Measurements from ENCODE around the gene ALKBH8. TPM values are rescaled to one million over a fixed set of nuclear protein-coding genes. Genes with fewer than 3 reads are reported as not detected.
"Not testable (repeated sequence)": the region's sequence is repeated elsewhere in the genome, so short reads cannot be mapped to it uniquely, and the experiment has no call there.

ALKBH8 gene
- total and polyA plus RNA-seq, 4 donors: 2.5 to 10.9 (median 5.1) TPM

- Histone ChIP-seq H3K4me1 (ENCODE audit: control insufficient read depth in 5 of 5, insufficient read depth in 5 of 5, low read length in 5 of 5) (no peaks in the 10 kb centered on the region), H3K9ac (ENCODE audit: insufficient read depth in 1 of 2, low read length in 2 of 2) (no peak overlapping the region), H3K36me3 (ENCODE audit: control insufficient read depth in 4 of 4, insufficient read depth in 4 of 4, low read length in 4 of 4) (peaks cover 7 to 15% (median 11%) of the 10 kb centered on the region in 4 donors), H3K4me3 (no peak overlapping the region), H3K27me3 (ENCODE audit: control insufficient read depth in 3 of 3, insufficient read depth in 3 of 3, low read length in 2 of 3) (no peaks in the 10 kb centered on the region), H3K27ac (ENCODE audit: low read depth in 1 of 2, low read length in 1 of 2) (no peak overlapping the region), H3K9me3 (ENCODE audit: control insufficient read depth in 4 of 4, insufficient read depth in 3 of 4, low read length in 3 of 4) (peaks cover 0 to 3% (median 0%) of the 10 kb centered on the region in 4 donors)
- ATAC-seq (ENCODE audit: insufficient read depth, low FRiP score): no peak
- no peak for TF ChIP-seq CTCF (IDR thresholded peaks at IDR 0.05; ENCODE audit: control extremely low read depth, extremely low read depth)
- DNase-seq: no peak
- WGBS, 2 donors: 93 to 97% methylated on average over 5 of the region's 5 CpGs
Measured at GRCh38 chr11:107504981-107505380, 60.6 kb downstream of the ALKBH8 start.

- H3K4me3 ChIP-seq: no peak overlapping the region
- no peaks in the 10 kb centered on the region for H3K4me1 ChIP-seq (ENCODE audit: control insufficient read depth in 5 of 5, insufficient read depth in 5 of 5, low read length in 5 of 5)
- H3K9ac ChIP-seq (ENCODE audit: insufficient read depth in 1 of 2, low read length in 2 of 2): no peak overlapping the region
- no peak for DNase-seq
- peaks cover 0 to 5% (median 0%) of the 10 kb centered on the region in 4 donors for H3K9me3 ChIP-seq (ENCODE audit: control insufficient read depth in 4 of 4, insufficient read depth in 3 of 4, low read length in 3 of 4)
- H3K27me3 ChIP-seq (ENCODE audit: control insufficient read depth in 3 of 3, insufficient read depth in 3 of 3, low read length in 2 of 3): no peaks in the 10 kb centered on the region
- whole genome bisulfite sequencing, 2 donors: 99 to 100% methylated on average over 1 of the region's 1 CpG
- no peak for ATAC-seq (ENCODE audit: insufficient read depth, low FRiP score)
- TF ChIP-seq CTCF (IDR thresholded peaks at IDR 0.05; ENCODE audit: control extremely low read depth, extremely low read depth): no peak
- peaks cover 7 to 13% (median 11%) of the 10 kb centered on the region in 4 donors for H3K36me3 ChIP-seq (ENCODE audit: control insufficient read depth in 4 of 4, insufficient read depth in 4 of 4, low read length in 4 of 4)
- H3K27ac ChIP-seq (ENCODE audit: low read depth in 1 of 2, low read length in 1 of 2): no peak overlapping the region
Measured at GRCh38 chr11:107501713-107502112, 63.8 kb downstream of the ALKBH8 start.

GRCh38 chr11:107497371-107497770, 68.2 kb downstream of the ALKBH8 start:
- H3K4me1 ChIP-seq (ENCODE audit: control insufficient read depth in 5 of 5, insufficient read depth in 5 of 5, low read length in 5 of 5); H3K4me3 ChIP-seq; H3K9me3 ChIP-seq (ENCODE audit: control insufficient read depth in 4 of 4, insufficient read depth in 3 of 4, low read length in 3 of 4); H3K9ac ChIP-seq (ENCODE audit: insufficient read depth in 1 of 2, low read length in 2 of 2); H3K27me3 ChIP-seq (ENCODE audit: control insufficient read depth in 3 of 3, insufficient read depth in 3 of 3, low read length in 2 of 3); ATAC-seq (ENCODE audit: insufficient read depth, low FRiP score); H3K27ac ChIP-seq (ENCODE audit: low read depth in 1 of 2, low read length in 1 of 2); DNase-seq: not testable (repeated sequence)
- WGBS, 2 donors: 96 to 99% methylated on average over 7 of the region's 7 CpGs
- peaks cover 4 to 12% (median 6%) of the 10 kb centered on the region in 4 donors for H3K36me3 ChIP-seq (ENCODE audit: control insufficient read depth in 4 of 4, insufficient read depth in 4 of 4, low read length in 4 of 4)

GRCh38 chr11:107496011-107496410, 69.5 kb downstream of the ALKBH8 start:
- H3K27ac ChIP-seq (ENCODE audit: low read depth in 1 of 2, low read length in 1 of 2): no peak overlapping the region
- H3K27me3 ChIP-seq (ENCODE audit: control insufficient read depth in 3 of 3, insufficient read depth in 3 of 3, low read length in 2 of 3): no peaks in the 10 kb centered on the region
- 72 to 79% methylated on average over 4 of the region's 4 CpGs for WGBS, 2 donors
- peak in 2 of 3 donors; percentile 69 to 76 for DNase-seq
- no peak for ATAC-seq (ENCODE audit: insufficient read depth, low FRiP score)
- peaks cover 0 to 2% (median 0%) of the 10 kb centered on the region in 4 donors for H3K36me3 ChIP-seq (ENCODE audit: control insufficient read depth in 4 of 4, insufficient read depth in 4 of 4, low read length in 4 of 4)
- peaks cover 0 to 3% (median 0%) of the 10 kb centered on the region in 5 donors for H3K4me1 ChIP-seq (ENCODE audit: control insufficient read depth in 5 of 5, insufficient read depth in 5 of 5, low read length in 5 of 5)
- H3K9ac ChIP-seq (ENCODE audit: insufficient read depth in 1 of 2, low read length in 2 of 2): no peak overlapping the region
- H3K9me3 ChIP-seq (ENCODE audit: control insufficient read depth in 4 of 4, insufficient read depth in 3 of 4, low read length in 3 of 4): peaks cover 0 to 2% (median 0%) of the 10 kb centered on the region in 4 donors
- H3K4me3 ChIP-seq: no peak overlapping the region
- TF ChIP-seq CTCF (IDR thresholded peaks at IDR 0.05; ENCODE audit: control extremely low read depth, extremely low read depth): no peak
